GM20000 (cell line): ENCODE results near the gene MPND.

ENCODE experiments used
- DNase-seq: peaks from one replicate; pipeline ENCODE4 v3.0.0; 2012; ENCODE audit warnings: low spot score
- CTCF ChIP-seq: IDR thresholded peaks from 2 replicates; pipeline ENCODE4 v1.5.1; 2012; ENCODE audit warnings: mild to moderate bottlenecking, control low read depth; ENCODE audit errors: extremely low read depth, missing control alignments

The MPND gene

GRCh38 chr19:4322942-4323665 is 20.3 kb upstream of the MPND start:
- DNase-seq = no peak
- no peak for TF ChIP-seq CTCF

GRCh38 chr19:4323692-4324091 is 19.7 kb upstream of the MPND start:
- no peak for DNase-seq
- no peak for TF ChIP-seq CTCF

- no peak for TF ChIP-seq CTCF
- DNase-seq = no peak
Observed at GRCh38 chr19:4324228-4324627, 19.1 kb upstream of the MPND start.

- no peak for DNase-seq
- no peak for TF ChIP-seq CTCF
Observed at GRCh38 chr19:4326215-4326836, 17.0 kb upstream of the MPND start.

GRCh38 chr19:4326837-4327251 is 16.5 kb upstream of the MPND start:
- no peak for TF ChIP-seq CTCF
- no peak for DNase-seq

GRCh38 chr19:4327252-4327876 is 16.0 kb upstream of the MPND start:
- DNase-seq = peak; percentile 71
- no peak for TF ChIP-seq CTCF

- no peak for TF ChIP-seq CTCF
- no peak for DNase-seq
Observed at GRCh38 chr19:4327877-4328242, 15.5 kb upstream of the MPND start.
